Smooth muscle cell (in vitro differentiated cells): ENCODE results near the gene ZNF229. TPM values are rescaled to one million over a fixed set of nuclear protein-coding genes. Genes with fewer than 3 reads are reported as not detected.
A peak's percentile ranks its signal among the peaks of the same experiment; 100 is the strongest.
"Not testable (repeated sequence)": the region's sequence is repeated elsewhere in the genome, so short reads cannot be mapped to it uniquely, and the experiment has no call there.

Source experiments
- DNase-seq: peaks from one replicate; lab custom pipeline; 2025; ENCODE audit not compliant: unreplicated experiment; lab: John Stamatoyannopoulos, UW
- H2AFZ ChIP-seq: fragments of 200-600 bp; sonication (generic); 2 replicates; pipeline ENCODE4 v1.6.0; 2016; ENCODE audit warnings: antibody characterized with exemption, low read depth, mild to moderate bottlenecking
- H3F3A ChIP-seq: fragments of 200-600 bp; sonication (generic); 2 replicates; pipeline ENCODE4 v1.6.0; 2017; ENCODE audit warnings: antibody characterized with exemption, low read depth
- H3K27ac ChIP-seq: fragments of 200-600 bp; sonication (generic); 2 replicates; pipeline ENCODE4 v1.5.1; 2016; ENCODE audit warnings: low read depth, mild to moderate bottlenecking
- H3K27me3 ChIP-seq: fragments of 200-600 bp; sonication (generic); 2 replicates; pipeline ENCODE4 v1.6.1; 2016; ENCODE audit warnings: low read depth, mild to moderate bottlenecking
- H3K36me3 ChIP-seq: fragments of 200-600 bp; sonication (generic); 2 replicates; pipeline ENCODE4 v1.5.1; 2016; ENCODE audit warnings: low read depth
- H3K4me1 ChIP-seq: fragments of 200-600 bp; sonication (generic); 2 replicates; pipeline ENCODE4 v1.5.1; 2016; ENCODE audit warnings: low read depth
- H3K4me2 ChIP-seq: fragments of 200-600 bp; sonication (generic); 2 replicates; pipeline ENCODE4 v1.6.0; 2016; ENCODE audit warnings: mild to moderate bottlenecking
- H3K4me3 ChIP-seq: fragments of 200-600 bp; sonication (generic); 2 replicates; pipeline ENCODE4 v1.5.1; 2016; ENCODE audit warnings: mild to moderate bottlenecking
- H3K79me2 ChIP-seq: fragments of 200-600 bp; sonication (generic); 2 replicates; pipeline ENCODE4 v1.6.0; 2016; ENCODE audit warnings: low read depth, mild to moderate bottlenecking
- H3K9ac ChIP-seq: fragments of 200-600 bp; sonication (generic); 2 replicates; pipeline ENCODE4 v1.6.0; 2016; ENCODE audit warnings: low read depth
- H3K9me3 ChIP-seq: fragments of 200-600 bp; sonication (generic); replicated peaks from 2 replicates; pipeline ENCODE4 v1.5.1; 2016; ENCODE audit warnings: low read depth
- H4K20me1 ChIP-seq: fragments of 200-600 bp; sonication (generic); 2 replicates; pipeline ENCODE4 v1.6.0; 2016; ENCODE audit warnings: low read depth
- CTCF ChIP-seq: fragments of 200-600 bp; sonication (generic); IDR thresholded peaks from 2 replicates; pipeline ENCODE4 v1.5.1; 2017; ENCODE audit warnings: borderline replicate concordance, mild to moderate bottlenecking, antibody characterized with exemption; ENCODE audit not compliant: insufficient read depth, poor library complexity, severe bottlenecking
- WGBS: methylation state at CpG from one replicate; pipeline ENCODE4 v1.1.7; 2016; ENCODE audit warnings: low lambda C conversion rate; 5-methylcytosine and 5-hydroxymethylcytosine counted together
- polyA plus RNA-seq: library from polyadenylated mRNA; unstranded; fragments of >200 nt; fragmentation: Nextera tagmentation; extraction: Ambion mirVana; gene quantifications from 2 replicates; pipeline ENCODE4 v1.2.1, GENCODE V29; 2016
- total RNA-seq: library from RNA; depleted of rRNA; stranded (reverse); fragments of >200 nt; gene quantifications from 2 replicates; pipeline ENCODE4 v1.2.3, GENCODE V29; 2014

The ZNF229 gene
- total RNA-seq (8.2 and 12.3 TPM in 2 replicates), polyA plus RNA-seq (4.5 and 4.7 TPM in 2 replicates)

GRCh38 chr19:44447916-44448674, at the start of gene ZNF229:
ZNF229 (minus strand) TSS chr19:44448472; CDS start chr19:44442847, 5,625 bp downstream.
- DNase-seq, result peak; percentile 2
- Histone ChIP-seq H3K4me1 (peaks cover 6% of the 10 kb centered on the region), H3K27ac (peak within 1 kb of the TSS; percentile 39), H3K4me2 (peak within 1 kb of the TSS; percentile 95), H3K27me3 (no peaks in the 10 kb centered on the region), H3K36me3 (peaks cover 11% of the 10 kb centered on the region), H4K20me1 (no peaks in the 10 kb centered on the region), H3K9me3 (peaks cover 4% of the 10 kb centered on the region), H3F3A (no peaks in the 10 kb centered on the region), H3K79me2 (no peaks in the 10 kb centered on the region), H3K4me3 (peak within 1 kb of the TSS; percentile 82), H2AFZ (peak within 1 kb of the TSS; percentile 97), H3K9ac (peak within 1 kb of the TSS; percentile 62)
- no peak for TF ChIP-seq CTCF
- WGBS, result 6% methylated on average over 45 of the region's 45 CpGs

- Histone ChIP-seq H3K9me3 (peaks cover 32% of the 10 kb centered on the region), H3K4me2 (no peak overlapping the region), H3K79me2 (peaks cover 57% of the 10 kb centered on the region), H4K20me1 (no peaks in the 10 kb centered on the region), H3K36me3 (peaks cover 42% of the 10 kb centered on the region), H3K27ac (no peak overlapping the region), H3K4me1 (peaks cover 15% of the 10 kb centered on the region), H3K9ac (no peak overlapping the region), H3F3A (no peaks in the 10 kb centered on the region), H3K27me3 (no peaks in the 10 kb centered on the region), H2AFZ (no peak overlapping the region), H3K4me3 (no peak overlapping the region)
- DNase-seq, result no peak
- 98% methylated on average over 1 of the region's 1 CpG for WGBS
- no peak for TF ChIP-seq CTCF
Observed at GRCh38 chr19:44496711-44497110, 48.4 kb upstream of the ZNF229 start.

- H3K4me2 ChIP-seq, result no peak overlapping the region
- H3K9ac ChIP-seq, result no peak overlapping the region
- peaks cover 74% of the 10 kb centered on the region for H3K36me3 ChIP-seq
- DNase-seq, result no peak
- no peak overlapping the region for H3K27ac ChIP-seq
- 97% methylated on average over 7 of the region's 7 CpGs for WGBS
- no peaks in the 10 kb centered on the region for H3K27me3 ChIP-seq
- H4K20me1 ChIP-seq, result no peaks in the 10 kb centered on the region
- no peaks in the 10 kb centered on the region for H3K79me2 ChIP-seq
- no peaks in the 10 kb centered on the region for H3K4me1 ChIP-seq
- H2AFZ ChIP-seq, result no peak overlapping the region
- peaks cover 34% of the 10 kb centered on the region for H3F3A ChIP-seq
- H3K9me3 ChIP-seq, result peaks cover 84% of the 10 kb centered on the region
- TF ChIP-seq CTCF, result no peak
- H3K4me3 ChIP-seq, result peak overlapping the region; percentile 23
Observed at GRCh38 chr19:44476559-44477408, 28.5 kb upstream of the ZNF229 start.

- H3K4me1 ChIP-seq, result not testable (repeated sequence)
- 74% methylated on average over 5 of the region's 5 CpGs for WGBS
Observed at GRCh38 chr19:44468730-44469129, 20.5 kb upstream of the ZNF229 start.

GRCh38 chr19:44462600-44463286, 14.5 kb upstream of the ZNF229 start:
- H3K27ac ChIP-seq, H3K36me3 ChIP-seq, H3K27me3 ChIP-seq, H3K9ac ChIP-seq, H3K4me1 ChIP-seq, DNase-seq, H2AFZ ChIP-seq, H3K4me3 ChIP-seq, H3K4me2 ChIP-seq, H3F3A ChIP-seq, H4K20me1 ChIP-seq, H3K79me2 ChIP-seq: not testable (repeated sequence)
- 47% methylated on average over 3 of the region's 3 CpGs for WGBS
- peaks cover 11% of the 10 kb centered on the region for H3K9me3 ChIP-seq

More at GRCh38 chr19:44468730-44469129, 20.5 kb upstream of the ZNF229 start:
- DNase-seq, H4K20me1 ChIP-seq, H3K79me2 ChIP-seq, H3K27me3 ChIP-seq, H2AFZ ChIP-seq, H3K36me3 ChIP-seq, H3K4me3 ChIP-seq, H3F3A ChIP-seq, H3K4me2 ChIP-seq, H3K9ac ChIP-seq, H3K27ac ChIP-seq: not testable (repeated sequence)
- H3K9me3 ChIP-seq, result peaks cover 20% of the 10 kb centered on the region
